SU-DHL-6 (cell line): ENCODE results near the gene SIPA1.

Experiments
- EZH2phosphoT487 ChIP-seq: fragments of 200-600 bp; sonication (generic), shearing (Covaris generic); conservative IDR thresholded peaks from 2 replicates; pipeline ENCODE4 v1.6.1; 2018; ENCODE audit warnings: mild to moderate bottlenecking, antibody characterized with exemption, low read length, moderate library complexity, mixed read lengths
- TF ChIP-seq, protein P1 (sequence below): fragments of 200-600 bp; sonication (generic); IDR thresholded peaks from one replicate; pipeline ENCODE4 v1.5.1; 2017; ENCODE audit warnings: antibody characterized with exemption, mild to moderate bottlenecking, low read length, moderate library complexity; ENCODE audit not compliant: insufficient read depth, poor library complexity, severe bottlenecking

DNA sequence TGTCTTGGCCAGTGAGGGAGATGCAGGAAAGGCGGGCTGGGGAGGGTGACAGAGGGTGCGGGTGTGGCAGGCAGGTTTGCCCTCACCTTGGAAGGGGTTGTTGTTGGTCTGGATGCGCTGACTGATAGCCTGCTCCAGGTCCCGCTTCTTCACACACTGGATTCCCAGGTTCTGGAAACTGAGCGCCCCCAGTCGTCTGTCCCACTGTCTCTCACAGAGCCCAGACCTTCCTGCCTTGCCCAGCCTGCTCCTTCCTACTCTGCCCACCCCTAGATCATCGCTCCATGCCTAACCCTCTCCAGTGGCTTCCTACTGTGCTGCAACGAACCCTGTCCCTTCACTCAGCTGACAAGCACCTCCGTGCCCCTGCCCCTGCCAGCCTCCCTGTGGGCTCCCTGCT, 22.1 kb downstream of the SIPA1 start:
- TF ChIP-seq, protein P1, sequence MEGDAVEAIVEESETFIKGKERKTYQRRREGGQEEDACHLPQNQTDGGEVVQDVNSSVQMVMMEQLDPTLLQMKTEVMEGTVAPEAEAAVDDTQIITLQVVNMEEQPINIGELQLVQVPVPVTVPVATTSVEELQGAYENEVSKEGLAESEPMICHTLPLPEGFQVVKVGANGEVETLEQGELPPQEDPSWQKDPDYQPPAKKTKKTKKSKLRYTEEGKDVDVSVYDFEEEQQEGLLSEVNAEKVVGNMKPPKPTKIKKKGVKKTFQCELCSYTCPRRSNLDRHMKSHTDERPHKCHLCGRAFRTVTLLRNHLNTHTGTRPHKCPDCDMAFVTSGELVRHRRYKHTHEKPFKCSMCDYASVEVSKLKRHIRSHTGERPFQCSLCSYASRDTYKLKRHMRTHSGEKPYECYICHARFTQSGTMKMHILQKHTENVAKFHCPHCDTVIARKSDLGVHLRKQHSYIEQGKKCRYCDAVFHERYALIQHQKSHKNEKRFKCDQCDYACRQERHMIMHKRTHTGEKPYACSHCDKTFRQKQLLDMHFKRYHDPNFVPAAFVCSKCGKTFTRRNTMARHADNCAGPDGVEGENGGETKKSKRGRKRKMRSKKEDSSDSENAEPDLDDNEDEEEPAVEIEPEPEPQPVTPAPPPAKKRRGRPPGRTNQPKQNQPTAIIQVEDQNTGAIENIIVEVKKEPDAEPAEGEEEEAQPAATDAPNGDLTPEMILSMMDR, result no peak
- TF ChIP-seq EZH2phosphoT487, result no peak
